HCT116 (cell line): ENCODE measurements around the gene FAM229A.

Experiments
- CEBPB ChIP-seq: IDR thresholded peaks from 2 replicates; pipeline ENCODE4 v1.6.1; 2012; ENCODE audit warnings: low read depth
- ELF1 ChIP-seq: IDR thresholded peaks from 2 replicates; pipeline ENCODE4 v1.6.1; 2012; ENCODE audit warnings: low read depth, borderline replicate concordance
- EZH2 ChIP-seq: fragments of 200-600 bp; sonication (generic); IDR thresholded peaks from 2 replicates; pipeline ENCODE4 v1.6.1; 2017; ENCODE audit warnings: antibody characterized with exemption, mixed run types
- POLR2A ChIP-seq: IDR thresholded peaks from 2 replicates; pipeline ENCODE4 v1.7.0; 2011; ENCODE audit warnings: borderline replicate concordance; ENCODE audit not compliant: insufficient read depth, insufficient read length; ENCODE audit errors: extremely low read depth
- POLR2AphosphoS5 ChIP-seq: IDR thresholded peaks from 2 replicates; pipeline ENCODE4 v1.6.1; 2011; ENCODE audit warnings: mild to moderate bottlenecking, low read depth, low read length, moderate library complexity
- RAD21 ChIP-seq: IDR thresholded peaks from 2 replicates; pipeline ENCODE4 v1.6.1; 2012; ENCODE audit warnings: low read depth, mild to moderate bottlenecking
- YY1 ChIP-seq: IDR thresholded peaks from 2 replicates; pipeline ENCODE4 v1.6.1; 2011; ENCODE audit warnings: low read length, low read depth, moderate library complexity, mild to moderate bottlenecking; ENCODE audit not compliant: insufficient replicate concordance; ENCODE audit errors: extremely low read depth
- ZFX ChIP-seq: fragments of 450-650 bp; IDR thresholded peaks from 2 replicates; pipeline ENCODE4 v1.6.1; 2017
- ZNF274 ChIP-seq: fragments of 200-500 bp; sonication (Bioruptor generic); IDR thresholded peaks from 2 replicates; pipeline ENCODE4 v1.6.1; 2014; ENCODE audit warnings: mild to moderate bottlenecking, low read depth, low read length, inconsistent platforms
- TF ChIP-seq, protein P1 (sequence below), 3 experiments: fragments of 200-600 bp in 1 of 3; sonication (generic) in 1 of 3; IDR thresholded peaks in 2 of 3; conservative IDR thresholded peaks in 1 of 3; 2 replicates each; pipeline ENCODE4 v1.5.1; 2012 to 2017; ENCODE audit warnings: low read depth in 2 of 3, low read length in 2 of 3, antibody characterized with exemption in 1 of 3, borderline replicate concordance in 1 of 3, control low read depth in 1 of 3, mild to moderate bottlenecking in 1 of 3, mixed read lengths in 1 of 3, mixed run types in 1 of 3, moderate library complexity in 1 of 3; ENCODE audit not compliant: insufficient read depth in 1 of 3
- TF ChIP-seq, protein P2 (sequence below): IDR thresholded peaks from 2 replicates; pipeline ENCODE4 v1.6.1; 2012
- TF ChIP-seq, protein P3 (sequence below): IDR thresholded peaks from 2 replicates; pipeline ENCODE4 v1.6.1; 2012; ENCODE audit warnings: low read depth
- TF ChIP-seq, protein P4 (sequence below): IDR thresholded peaks from 2 replicates; pipeline ENCODE4 v1.6.1; 2012

DNA sequence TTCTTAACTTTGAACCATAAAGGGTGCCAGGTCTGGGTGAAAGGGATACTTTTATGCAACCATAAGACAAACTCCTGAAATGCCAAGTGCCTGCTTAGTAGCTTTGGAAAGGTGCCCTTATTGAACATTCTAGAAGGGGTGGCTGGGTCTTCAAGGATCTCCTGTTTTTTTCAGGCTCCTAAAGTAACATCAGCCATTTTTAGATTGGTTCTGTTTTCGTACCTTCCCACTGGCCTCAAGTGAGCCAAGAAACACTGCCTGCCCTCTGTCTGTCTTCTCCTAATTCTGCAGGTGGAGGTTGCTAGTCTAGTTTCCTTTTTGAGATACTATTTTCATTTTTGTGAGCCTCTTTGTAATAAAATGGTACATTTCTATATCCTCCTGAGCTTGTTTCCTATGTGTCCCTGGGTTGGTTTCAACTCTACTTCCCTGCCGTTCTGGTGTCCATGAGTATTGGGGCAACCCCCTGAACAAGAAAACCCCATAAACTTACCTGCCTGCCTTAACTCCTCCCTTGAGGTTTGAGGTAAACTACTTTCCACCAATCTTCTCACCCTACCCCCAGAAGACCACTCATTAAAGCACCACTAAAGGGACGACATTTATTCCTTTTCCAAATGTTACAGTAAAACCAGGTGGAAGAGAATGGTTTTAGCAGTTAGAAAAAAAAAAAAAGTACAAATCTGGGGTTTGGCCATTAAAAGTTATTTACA, 28.9 kb downstream of the FAM229A start:
- TF ChIP-seq EZH2, result no peak
- TF ChIP-seq POLR2A, result no peak
- TF ChIP-seq, protein P1, sequence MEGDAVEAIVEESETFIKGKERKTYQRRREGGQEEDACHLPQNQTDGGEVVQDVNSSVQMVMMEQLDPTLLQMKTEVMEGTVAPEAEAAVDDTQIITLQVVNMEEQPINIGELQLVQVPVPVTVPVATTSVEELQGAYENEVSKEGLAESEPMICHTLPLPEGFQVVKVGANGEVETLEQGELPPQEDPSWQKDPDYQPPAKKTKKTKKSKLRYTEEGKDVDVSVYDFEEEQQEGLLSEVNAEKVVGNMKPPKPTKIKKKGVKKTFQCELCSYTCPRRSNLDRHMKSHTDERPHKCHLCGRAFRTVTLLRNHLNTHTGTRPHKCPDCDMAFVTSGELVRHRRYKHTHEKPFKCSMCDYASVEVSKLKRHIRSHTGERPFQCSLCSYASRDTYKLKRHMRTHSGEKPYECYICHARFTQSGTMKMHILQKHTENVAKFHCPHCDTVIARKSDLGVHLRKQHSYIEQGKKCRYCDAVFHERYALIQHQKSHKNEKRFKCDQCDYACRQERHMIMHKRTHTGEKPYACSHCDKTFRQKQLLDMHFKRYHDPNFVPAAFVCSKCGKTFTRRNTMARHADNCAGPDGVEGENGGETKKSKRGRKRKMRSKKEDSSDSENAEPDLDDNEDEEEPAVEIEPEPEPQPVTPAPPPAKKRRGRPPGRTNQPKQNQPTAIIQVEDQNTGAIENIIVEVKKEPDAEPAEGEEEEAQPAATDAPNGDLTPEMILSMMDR (IDR thresholded peaks at IDR 0.05 in 2 of 3, conservative IDR thresholded peaks at IDR 0.05 in 1 of 3; ENCODE audit: borderline replicate concordance in 1 of 3, insufficient read depth in 1 of 3, low read depth in 2 of 3, low read length in 2 of 3), result no peak
- TF ChIP-seq CEBPB, result no peak
- TF ChIP-seq YY1, result no peak
- TF ChIP-seq, protein P2, sequence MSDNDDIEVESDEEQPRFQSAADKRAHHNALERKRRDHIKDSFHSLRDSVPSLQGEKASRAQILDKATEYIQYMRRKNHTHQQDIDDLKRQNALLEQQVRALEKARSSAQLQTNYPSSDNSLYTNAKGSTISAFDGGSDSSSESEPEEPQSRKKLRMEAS, result no peak
- TF ChIP-seq ZNF274, result no peak
- no peak for TF ChIP-seq ZFX
- TF ChIP-seq POLR2AphosphoS5, result no peak
- TF ChIP-seq, protein P3, sequence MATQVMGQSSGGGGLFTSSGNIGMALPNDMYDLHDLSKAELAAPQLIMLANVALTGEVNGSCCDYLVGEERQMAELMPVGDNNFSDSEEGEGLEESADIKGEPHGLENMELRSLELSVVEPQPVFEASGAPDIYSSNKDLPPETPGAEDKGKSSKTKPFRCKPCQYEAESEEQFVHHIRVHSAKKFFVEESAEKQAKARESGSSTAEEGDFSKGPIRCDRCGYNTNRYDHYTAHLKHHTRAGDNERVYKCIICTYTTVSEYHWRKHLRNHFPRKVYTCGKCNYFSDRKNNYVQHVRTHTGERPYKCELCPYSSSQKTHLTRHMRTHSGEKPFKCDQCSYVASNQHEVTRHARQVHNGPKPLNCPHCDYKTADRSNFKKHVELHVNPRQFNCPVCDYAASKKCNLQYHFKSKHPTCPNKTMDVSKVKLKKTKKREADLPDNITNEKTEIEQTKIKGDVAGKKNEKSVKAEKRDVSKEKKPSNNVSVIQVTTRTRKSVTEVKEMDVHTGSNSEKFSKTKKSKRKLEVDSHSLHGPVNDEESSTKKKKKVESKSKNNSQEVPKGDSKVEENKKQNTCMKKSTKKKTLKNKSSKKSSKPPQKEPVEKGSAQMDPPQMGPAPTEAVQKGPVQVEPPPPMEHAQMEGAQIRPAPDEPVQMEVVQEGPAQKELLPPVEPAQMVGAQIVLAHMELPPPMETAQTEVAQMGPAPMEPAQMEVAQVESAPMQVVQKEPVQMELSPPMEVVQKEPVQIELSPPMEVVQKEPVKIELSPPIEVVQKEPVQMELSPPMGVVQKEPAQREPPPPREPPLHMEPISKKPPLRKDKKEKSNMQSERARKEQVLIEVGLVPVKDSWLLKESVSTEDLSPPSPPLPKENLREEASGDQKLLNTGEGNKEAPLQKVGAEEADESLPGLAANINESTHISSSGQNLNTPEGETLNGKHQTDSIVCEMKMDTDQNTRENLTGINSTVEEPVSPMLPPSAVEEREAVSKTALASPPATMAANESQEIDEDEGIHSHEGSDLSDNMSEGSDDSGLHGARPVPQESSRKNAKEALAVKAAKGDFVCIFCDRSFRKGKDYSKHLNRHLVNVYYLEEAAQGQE, result no peak
- TF ChIP-seq, protein P4, sequence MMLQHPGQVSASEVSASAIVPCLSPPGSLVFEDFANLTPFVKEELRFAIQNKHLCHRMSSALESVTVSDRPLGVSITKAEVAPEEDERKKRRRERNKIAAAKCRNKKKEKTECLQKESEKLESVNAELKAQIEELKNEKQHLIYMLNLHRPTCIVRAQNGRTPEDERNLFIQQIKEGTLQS, result no peak
- no peak for TF ChIP-seq ELF1
- TF ChIP-seq RAD21, result no peak
